Measurements from ENCODE around the gene ZDHHC8. TPM values are rescaled to one million over a fixed set of nuclear protein-coding genes. Genes with fewer than 3 reads are reported as not detected.

Gene ZDHHC8
- total RNA-seq, 1 experiment from 2014 or later, result 51.7 TPM

DNA sequence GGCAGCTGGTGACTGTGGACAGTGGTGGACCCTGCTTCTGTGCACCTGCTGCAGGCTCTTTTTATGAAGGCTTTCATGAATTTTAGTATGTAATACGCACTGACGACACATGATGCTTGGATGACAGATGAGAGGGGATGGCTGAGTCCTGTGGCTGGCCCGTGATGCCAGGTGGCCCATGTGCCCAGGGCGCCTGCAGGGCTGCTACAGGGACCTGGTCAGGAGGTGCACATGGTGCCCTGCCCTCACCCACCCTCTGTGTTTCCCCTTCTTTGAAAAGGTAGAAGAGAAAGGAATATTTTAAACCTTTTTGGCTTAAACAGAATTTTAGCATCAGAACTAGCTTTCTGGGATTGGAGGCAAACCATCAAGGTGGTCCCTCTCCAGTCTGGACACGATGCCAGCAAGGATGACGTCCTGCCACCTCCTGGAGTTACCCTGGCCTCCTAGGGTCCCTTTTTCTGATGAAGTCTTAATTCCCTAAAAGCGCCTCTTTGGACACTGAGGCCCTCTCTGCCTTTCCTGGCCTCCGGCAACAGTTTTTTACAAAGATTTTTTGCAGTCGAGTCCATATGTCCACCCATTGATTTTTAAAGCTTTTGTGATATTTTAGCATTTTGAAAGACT lies 21.1 kb upstream of the ZDHHC8 start:
- Histone ChIP-seq H3K4me2 (ENCODE audit: insufficient read depth, insufficient read length, low read length) (no peak overlapping the region), H4K8ac (replicated peaks; ENCODE audit: insufficient read length, low read depth, low read length) (no peak overlapping the region), H2AK5ac (ENCODE audit: insufficient read length, low read length) (no peak overlapping the region), H3K27ac (ENCODE audit: insufficient read length, low read depth, low read length) (no peak overlapping the region), H3K14ac (ENCODE audit: insufficient read depth, low read length) (no peak overlapping the region), H4K20me1 (ENCODE audit: control insufficient read depth, insufficient read depth, insufficient read length) (no peaks in the 10 kb centered on the region), H3K56ac (ENCODE audit: insufficient read length, low read depth, low read length) (no peak overlapping the region), H2BK5ac (ENCODE audit: insufficient read length, low read length) (no peak overlapping the region), H3K18ac (ENCODE audit: insufficient read length, low read depth, low read length) (no peak overlapping the region), H3K23me2 (ENCODE audit: insufficient read length, low read depth, low read length, poor library complexity, severe bottlenecking) (no peaks in the 10 kb centered on the region), H3K79me2 (ENCODE audit: insufficient read depth, low read length) (no peaks in the 10 kb centered on the region), H2BK120ac (ENCODE audit: low read depth, low read length, poor library complexity, severe bottlenecking) (no peak overlapping the region), H3K9ac (ENCODE audit: extremely low read depth, insufficient read length, low read length) (no peak overlapping the region), H2BK12ac (ENCODE audit: insufficient read length, low read depth, low read length) (no peak overlapping the region), H3K23ac (ENCODE audit: insufficient read length, low read depth, low read length) (no peak overlapping the region), H3K4me1 (ENCODE audit: insufficient read depth, low read length) (no peaks in the 10 kb centered on the region), H3K4ac (ENCODE audit: low read depth, low read length) (no peak overlapping the region), H2AFZ (ENCODE audit: low read length) (no peak overlapping the region), H2BK20ac (ENCODE audit: low read depth, low read length, poor library complexity, severe bottlenecking) (no peak overlapping the region), H4K5ac (ENCODE audit: insufficient read length, low read depth, low read length) (no peak overlapping the region), H2BK15ac (ENCODE audit: low read depth, low read length) (no peak overlapping the region), H3K79me1 (ENCODE audit: insufficient read depth, low read depth, low read length, poor library complexity, severe bottlenecking) (no peaks in the 10 kb centered on the region), H3K27me3 (ENCODE audit: insufficient read depth, low read length) (no peaks in the 10 kb centered on the region), H4K91ac (ENCODE audit: insufficient read length, low read depth, low read length) (no peak overlapping the region), H3K9me3 (ENCODE audit: control insufficient read depth, low read depth, low read length) (no peaks in the 10 kb centered on the region), H3T11ph (ENCODE audit: low read length) (no peak overlapping the region)
- no peaks in the 10 kb centered on the region for H3K9me3 Mint-ChIP-seq
- no CpG with 5 or more reads among the region's 9 CpGs for WGBS (ENCODE audit: extremely low coverage, insufficient read length, low lambda C conversion rate)
- H3K27ac Mint-ChIP-seq, result peak overlapping the region in 1 of 3 experiments; percentile 84; a peak in 2 of 7 replicates
- peaks cover 32 to 77% (median 67%) of the 10 kb centered on the region in 3 experiments; a peak in 6 of 7 replicates for H3K36me3 Mint-ChIP-seq (ENCODE audit: insufficient read depth in 1 of 3, low read depth in 3 of 3)
- H3K4me3 Mint-ChIP-seq, result no peak overlapping the region
- no peaks in the 10 kb centered on the region; the same call in 1 of the 2 replicates for H3K27me3 Mint-ChIP-seq (ENCODE audit: low read depth)
- no peaks in the 10 kb centered on the region; a peak in 2 of 4 replicates for H3K4me1 Mint-ChIP-seq
- no peak for DNase-seq
- no peak for TF ChIP-seq CTCF (conservative IDR thresholded peaks at IDR 0.05)
